NCI-H526 (cell line): ENCODE measurements around the gene EIF3F.
"Not testable (repeated sequence)": the region's sequence is repeated elsewhere in the genome, so short reads cannot be mapped to it uniquely, and the experiment has no call there.

Experiments used
- DNase-seq, 2 experiments: peaks; one replicate each; lab custom pipeline; 2025; lab: John Stamatoyannopoulos, UW

Gene EIF3F

DNA sequence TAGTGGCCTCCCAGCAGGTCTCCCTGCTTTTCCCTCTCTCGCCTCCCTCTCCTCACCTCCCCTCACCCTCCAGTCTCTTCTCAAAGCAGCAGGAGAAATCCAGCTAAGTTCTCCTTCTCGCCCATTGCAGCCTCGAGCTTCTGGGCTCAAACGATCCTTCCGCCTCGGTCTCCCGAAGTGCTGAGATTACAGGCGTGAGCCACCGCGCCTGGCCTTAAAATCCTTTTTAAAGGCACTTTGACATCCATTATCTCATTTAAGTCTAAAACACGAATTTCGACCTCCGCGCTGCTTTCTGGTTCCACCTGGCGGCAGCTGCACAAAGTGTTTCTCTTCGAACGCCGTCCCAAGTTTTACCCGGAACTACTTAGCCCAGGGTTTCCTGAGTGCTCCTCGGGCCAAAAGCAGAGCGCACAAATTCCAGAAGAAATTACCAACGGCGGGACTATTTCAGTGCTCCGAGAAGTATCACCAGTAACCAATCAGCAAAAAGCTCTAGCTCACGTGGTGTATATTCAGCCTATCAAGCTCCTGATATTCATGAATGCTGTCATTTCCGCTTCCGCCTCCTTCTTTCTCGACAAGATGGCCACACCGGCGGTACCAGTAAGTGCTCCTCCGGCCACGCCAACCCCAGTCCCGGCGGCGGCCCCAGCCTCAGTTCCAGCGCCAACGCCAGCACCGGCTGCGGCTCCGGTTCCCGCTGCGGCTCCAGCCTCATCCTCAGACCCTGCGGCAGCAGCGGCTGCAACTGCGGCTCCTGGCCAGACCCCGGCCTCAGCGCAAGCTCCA, at the start of gene EIF3F:
TSS of gene EIF3F (plus strand) at position 570 of the 792 bp plus-strand sequence. CDS start at position 586, 16 bp downstream.
- DNase-seq: peak; percentile 99

GRCh38 chr11:7941146-7941545, 46.0 kb upstream of the EIF3F start:
- no peak for DNase-seq

DNA sequence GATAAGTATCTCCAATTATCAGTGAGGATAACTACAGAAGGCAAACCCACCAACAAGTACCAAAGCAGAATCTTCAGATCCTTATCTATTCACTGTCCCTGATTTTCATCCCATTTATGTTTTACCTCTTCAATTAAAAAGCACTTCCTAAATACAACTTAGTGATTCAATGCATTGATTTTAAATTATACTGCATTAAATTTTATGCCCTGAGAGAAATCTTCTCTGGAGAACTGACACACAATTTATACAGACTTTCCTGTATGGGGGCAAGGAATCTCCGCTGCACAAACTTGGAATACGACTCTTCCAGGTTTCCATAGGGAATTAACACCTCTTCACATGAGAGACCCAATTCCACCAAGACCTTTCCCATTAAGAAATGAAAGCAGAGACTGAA, 45.5 kb upstream of the EIF3F start, which contains the start of gene OR10A3:
TSS of gene OR10A3 (minus strand) at position 101 of the 400 bp plus-strand sequence. CDS start 2,188 bp downstream, outside the sequence.
- DNase-seq: no peak

DNA sequence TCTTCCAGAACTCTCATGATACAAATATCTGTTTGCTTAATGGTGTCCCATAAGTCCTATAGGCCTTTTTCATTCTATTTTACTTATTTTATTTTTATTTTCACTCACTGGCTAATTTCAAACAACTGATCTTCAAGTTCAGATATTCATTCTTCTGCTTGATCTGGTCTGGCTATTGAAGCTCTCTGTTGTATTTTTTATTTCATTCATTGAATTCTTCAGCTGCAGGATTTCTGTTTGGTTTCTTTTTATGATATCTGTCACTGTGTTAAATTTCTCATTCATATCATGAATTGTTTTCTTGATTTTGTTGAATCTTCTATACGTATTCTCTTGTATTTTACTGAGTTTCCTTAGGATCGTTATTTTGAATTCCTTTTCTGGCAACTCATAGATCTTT, 43.0 kb upstream of the EIF3F start:
- DNase-seq: no peak

- DNase-seq: no peak
Measured at GRCh38 chr11:7949934-7950333, 37.2 kb upstream of the EIF3F start.

DNA sequence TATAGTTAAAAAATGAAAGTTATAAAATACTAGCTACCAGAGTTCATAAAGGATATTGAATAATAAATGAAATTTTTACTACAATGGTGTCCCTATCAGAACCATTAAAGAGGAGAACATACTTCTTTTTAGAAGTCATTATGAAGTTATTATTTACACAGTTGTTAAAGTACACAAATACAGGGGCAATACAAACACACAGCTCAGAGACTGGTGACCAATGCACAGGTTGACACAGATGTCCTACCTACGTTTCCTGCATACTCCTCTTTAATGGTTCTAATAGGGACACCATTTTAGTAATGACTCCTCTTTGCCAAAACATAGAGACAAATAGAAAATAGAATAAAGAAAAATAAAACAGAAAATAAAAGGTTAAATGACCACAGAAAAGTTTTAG, 31.9 kb upstream of the EIF3F start:
- no peak for DNase-seq

- no peak for DNase-seq
Measured at GRCh38 chr11:7964261-7964660, 22.9 kb upstream of the EIF3F start.

GRCh38 chr11:7964873-7965272, 22.3 kb upstream of the EIF3F start:
- DNase-seq: no peak

- DNase-seq: no peak
Measured at GRCh38 chr11:7965386-7965785, 21.8 kb upstream of the EIF3F start, which contains the start of gene NLRP10. NLRP10 (minus strand) TSS chr11:7965447; CDS start chr11:7963495, 1,952 bp downstream.

GRCh38 chr11:7967097-7967496, 20.0 kb upstream of the EIF3F start:
- DNase-seq: no peak

DNA sequence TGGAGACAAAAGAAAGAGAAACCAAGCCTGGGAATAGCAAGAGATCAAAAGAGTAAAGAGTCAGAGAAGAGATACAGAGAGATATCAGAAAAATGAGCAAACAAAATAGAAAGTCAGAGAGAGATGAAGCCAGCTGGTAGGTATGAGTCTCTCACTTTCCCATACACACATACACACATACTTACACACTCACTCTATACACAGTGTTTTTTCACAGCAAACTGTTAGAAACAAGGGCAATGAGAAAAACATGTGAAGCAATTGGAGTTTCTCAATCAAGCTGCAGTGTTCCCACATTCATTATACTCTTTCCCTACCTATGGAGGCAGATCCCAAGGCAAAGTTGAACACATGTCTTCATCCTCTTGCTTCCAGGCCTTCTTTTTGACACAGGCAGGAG, 19.3 kb upstream of the EIF3F start:
- DNase-seq: no peak

- DNase-seq: no peak
Measured at GRCh38 chr11:7968686-7969085, 18.5 kb upstream of the EIF3F start.

DNA sequence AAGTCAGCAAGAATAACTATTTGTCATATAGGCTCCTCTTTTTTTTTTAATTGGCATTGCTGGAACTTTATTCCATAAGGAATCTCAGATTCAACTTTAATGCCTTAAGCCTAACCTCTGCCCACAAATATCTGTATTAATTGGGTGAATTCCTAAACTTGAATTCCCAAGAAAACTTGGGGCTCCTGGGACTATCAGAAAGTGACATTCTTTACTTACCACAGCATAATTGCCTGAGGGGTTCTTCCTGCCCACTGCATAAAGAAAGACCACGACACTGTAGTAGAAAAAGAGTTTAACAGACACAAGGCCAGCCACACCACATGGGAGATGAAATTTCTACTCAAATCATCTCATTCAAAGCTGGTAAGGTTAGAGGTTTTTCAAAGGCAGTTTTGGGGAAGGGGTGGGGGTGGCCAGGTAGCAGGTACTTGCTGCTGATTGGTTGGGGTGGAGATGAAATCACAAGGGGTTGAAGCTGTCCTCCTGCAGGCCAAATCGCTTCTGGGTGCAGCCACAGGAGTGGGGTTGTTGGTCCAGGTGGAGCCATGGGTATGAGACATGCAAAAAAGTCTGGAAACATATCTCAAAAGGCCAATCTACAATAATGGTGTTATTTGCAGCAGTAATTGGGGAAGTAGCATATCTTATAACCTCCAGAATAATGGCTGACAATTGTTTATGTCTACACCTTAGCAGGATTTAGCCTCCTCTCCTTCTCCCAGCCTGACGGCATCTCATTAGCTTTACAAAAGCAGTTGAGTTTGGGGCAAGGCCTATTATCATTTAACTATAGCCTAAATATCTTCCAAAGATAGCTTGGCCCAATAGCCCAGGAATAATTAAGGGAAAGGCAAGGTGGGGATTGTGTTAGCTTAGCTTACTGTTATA, 17.1 kb upstream of the EIF3F start:
- no peak for DNase-seq

DNA sequence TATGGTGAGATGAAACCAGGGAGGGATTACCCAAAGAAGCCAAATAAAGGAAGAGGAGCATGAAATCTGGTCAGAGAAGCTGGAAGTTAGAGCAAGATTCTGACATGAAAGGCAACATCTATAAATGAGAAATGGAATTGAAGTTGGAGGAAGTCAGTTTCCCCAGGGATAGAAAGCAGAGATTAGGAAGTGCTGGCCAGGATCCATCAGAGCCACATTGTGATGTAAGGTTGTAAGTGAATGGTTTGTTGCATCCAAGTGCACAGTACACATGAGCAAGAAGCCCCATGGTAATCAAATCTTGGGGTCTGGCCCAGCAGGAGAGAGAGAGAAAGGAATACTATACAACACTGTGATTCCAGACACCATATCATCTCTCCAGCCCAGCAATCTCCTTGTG, 15.3 kb upstream of the EIF3F start:
- no peak for DNase-seq

DNA sequence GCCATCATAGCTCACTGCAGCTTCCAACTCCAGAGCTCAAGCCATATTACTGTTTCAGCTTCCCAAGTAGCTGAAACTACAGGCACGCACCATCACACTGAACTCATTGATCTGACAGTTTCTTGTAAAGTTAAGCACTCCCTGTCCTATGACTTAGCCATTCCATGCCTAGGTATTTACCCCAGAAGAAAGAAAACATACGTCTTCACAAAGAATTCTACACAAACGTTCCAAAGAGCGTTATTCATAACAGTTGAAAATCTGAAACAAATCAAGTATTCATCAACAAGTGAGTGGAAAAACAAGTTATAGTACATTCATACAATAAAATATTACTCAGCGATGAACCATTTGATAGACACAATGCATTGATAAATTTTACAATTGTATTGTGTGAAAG, 14.1 kb upstream of the EIF3F start:
- DNase-seq: no peak

DNA sequence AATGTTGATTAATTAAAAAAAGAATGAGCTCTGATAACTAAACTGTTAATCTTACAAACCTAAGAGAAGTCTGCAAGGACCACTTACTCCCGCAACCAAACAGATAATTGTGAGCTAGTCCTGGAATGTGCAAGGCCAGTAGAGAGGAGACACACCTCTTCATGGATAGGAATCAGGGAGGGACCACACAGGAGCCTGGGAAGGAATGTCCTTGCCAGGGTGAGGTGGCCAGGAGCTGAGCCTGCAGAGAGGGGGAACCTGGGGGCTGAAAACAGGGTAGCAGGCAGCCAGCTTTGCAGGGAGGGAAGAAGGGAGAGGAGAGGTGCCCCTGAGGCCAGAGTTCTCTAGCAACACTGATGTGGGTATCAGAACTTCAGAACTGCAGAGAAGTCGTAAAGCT, 12.5 kb upstream of the EIF3F start:
- no peak for DNase-seq

DNA sequence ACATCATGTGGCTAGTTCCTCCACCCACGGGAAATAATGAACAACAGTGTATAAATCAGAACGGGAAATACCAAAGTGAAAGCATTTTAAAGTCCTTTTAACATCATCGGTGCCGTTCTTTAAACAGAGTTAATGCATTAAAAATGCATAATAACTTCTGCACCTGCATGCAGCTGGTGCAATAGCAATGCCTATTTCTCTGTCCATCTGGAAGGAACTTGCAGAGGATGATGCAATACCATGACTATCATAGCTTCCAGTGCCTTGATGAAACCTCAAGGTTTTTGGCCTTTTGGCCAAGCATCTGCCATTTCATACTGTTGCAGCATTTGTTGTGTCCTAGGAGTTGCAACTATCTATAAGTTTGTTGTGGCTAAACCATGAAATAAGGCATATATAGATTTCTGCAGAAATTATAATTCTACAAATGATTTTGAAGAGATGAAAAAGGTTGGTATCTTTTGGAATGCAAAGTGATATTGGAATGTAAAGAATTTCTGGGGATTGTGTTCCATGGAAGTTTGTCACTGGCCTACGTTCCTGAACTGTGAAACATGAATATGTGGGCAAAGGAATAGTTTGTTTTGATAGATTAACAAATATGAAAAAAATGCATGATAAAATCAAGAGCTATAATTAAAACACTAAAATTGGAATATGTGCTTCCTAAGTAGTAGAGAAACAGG, 9.8 kb upstream of the EIF3F start:
- DNase-seq: no peak

DNA sequence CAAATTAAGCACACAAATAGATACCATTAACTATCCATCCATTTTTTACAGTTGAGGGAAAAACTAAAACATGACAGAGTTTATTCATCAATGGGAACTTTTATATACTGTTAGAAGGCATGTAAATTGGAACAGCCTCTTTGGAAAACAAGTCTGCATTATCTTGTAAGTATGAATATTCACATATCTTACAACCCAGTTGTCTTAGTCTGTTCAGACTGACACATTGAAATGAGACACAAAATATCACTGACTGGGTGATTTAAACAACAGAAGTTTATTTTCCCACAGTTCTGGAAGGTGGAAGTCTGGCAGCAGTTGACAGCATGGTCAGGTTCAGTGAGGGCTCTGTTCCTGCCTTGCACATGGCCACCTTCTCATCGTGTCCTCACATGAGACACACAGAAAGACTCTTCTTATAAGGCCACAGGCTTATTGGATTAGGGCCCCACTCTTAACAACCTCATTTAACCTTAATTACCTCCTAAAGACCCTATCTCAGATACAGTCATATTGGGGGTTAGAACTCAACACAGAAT, 5.4 kb upstream of the EIF3F start:
- no peak for DNase-seq

DNA sequence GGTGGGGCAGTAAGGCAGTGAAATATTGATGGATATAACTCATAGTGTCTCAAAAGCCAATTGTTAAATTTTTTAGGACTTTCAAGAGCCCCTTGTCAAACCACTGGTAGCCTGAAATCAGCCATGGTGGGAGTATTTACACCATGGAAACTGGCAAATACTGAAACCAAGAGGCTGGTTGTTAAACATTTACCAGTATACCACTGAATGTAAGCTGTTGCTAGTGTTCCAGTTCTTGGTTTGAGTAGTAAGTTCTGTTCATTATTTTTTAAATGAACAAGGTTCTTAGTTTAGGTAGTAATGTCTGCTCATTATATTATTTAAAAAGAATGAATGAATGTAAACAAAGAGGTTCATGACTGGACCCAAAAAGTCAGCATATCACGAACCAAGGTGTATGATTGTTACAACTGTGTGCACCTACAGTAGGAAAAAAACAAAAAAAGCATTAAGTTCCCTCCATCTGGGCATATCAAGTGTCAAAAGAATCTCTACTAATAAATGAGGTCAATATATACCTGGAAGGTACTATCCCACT, 4.5 kb upstream of the EIF3F start:
- no peak for DNase-seq

- DNase-seq: no peak
Measured at GRCh38 chr11:7983832-7984590, 3.1 kb upstream of the EIF3F start.

GRCh38 chr11:7987560-7987883, 385 bp downstream of the EIF3F start:
- DNase-seq: not testable (repeated sequence)
